GM12878 (cell line): ENCODE results near the gene TBC1D8. TPM values are rescaled to one million over a fixed set of nuclear protein-coding genes. Genes with fewer than 3 reads are reported as not detected.

Experiments
- ASH2L ChIP-seq: fragments of 300-600, 200-600 bp; sonication (generic); IDR thresholded peaks from 2 replicates; pipeline ENCODE4 v1.6.1; 2017; ENCODE audit warnings: low read depth, mild to moderate bottlenecking, borderline replicate concordance
- BHLHE40 ChIP-seq, 2 experiments: fragments of 450-650 bp in 1 of 2; IDR thresholded peaks; 2 replicates each; pipeline ENCODE4 v1.6.1; 2011 to 2017; ENCODE audit warnings: low read depth in 2 of 2, borderline replicate concordance in 1 of 2, improper control_type of control experiment in 1 of 2, low read length in 1 of 2, mild to moderate bottlenecking in 1 of 2
- CEBPB ChIP-seq, 2 experiments: fragments of 150-350 bp in 1 of 2; IDR thresholded peaks; 2 replicates each; pipeline ENCODE4 v1.6.1; 2012 to 2014; ENCODE audit warnings: low read depth in 2 of 2, low read length in 2 of 2, borderline replicate concordance in 1 of 2, inconsistent platforms in 1 of 2
- EGR1 ChIP-seq, 2 experiments: IDR thresholded peaks; 1 replicate in 1 of 2; 2 replicates in 1 of 2; pipeline ENCODE4 v1.6.1; 2011 to 2012; ENCODE audit warnings: low read depth in 2 of 2, low read length in 2 of 2, borderline replicate concordance in 1 of 2, mild to moderate bottlenecking in 1 of 2, moderate library complexity in 1 of 2
- GABPA ChIP-seq: IDR thresholded peaks from 2 replicates; pipeline ENCODE4 v1.6.1; 2014; ENCODE audit warnings: antibody characterized with exemption, low read depth, mild to moderate bottlenecking, inconsistent platforms
- HCFC1 ChIP-seq: fragments of 150-350 bp; IDR thresholded peaks from 2 replicates; pipeline ENCODE4 v1.6.1; 2014; ENCODE audit warnings: low read length
- JUND ChIP-seq: IDR thresholded peaks from 2 replicates; pipeline ENCODE4 v1.6.1; 2012; ENCODE audit warnings: low read depth, mild to moderate bottlenecking, low read length, improper control_type of control experiment, moderate library complexity
- KAT2A ChIP-seq: conservative IDR thresholded peaks from 2 replicates; pipeline ENCODE4 v1.6.1; 2011; ENCODE audit warnings: low read depth, low read length; ENCODE audit not compliant: control insufficient read depth
- KDM1A ChIP-seq: fragments of 200-600 bp; sonication (generic); IDR thresholded peaks from 2 replicates; pipeline ENCODE4 v1.6.1; 2016; ENCODE audit warnings: borderline replicate concordance
- POLR2AphosphoS2 ChIP-seq: IDR thresholded peaks from 2 replicates; pipeline ENCODE4 v1.6.1; 2011; ENCODE audit warnings: low read depth, mild to moderate bottlenecking, low read length, improper control_type of control experiment, moderate library complexity
- SIN3A ChIP-seq: IDR thresholded peaks from 2 replicates; pipeline ENCODE4 v1.6.1; 2012; ENCODE audit warnings: low read depth, low read length, improper control_type of control experiment
- SPI1 ChIP-seq: IDR thresholded peaks from 2 replicates; pipeline ENCODE4 v1.6.1; 2011; ENCODE audit warnings: low read depth, mild to moderate bottlenecking, low read length, moderate library complexity, borderline replicate concordance; ENCODE audit not compliant: insufficient read depth
- SUPT20H ChIP-seq: IDR thresholded peaks from 2 replicates; pipeline ENCODE4 v1.6.1; 2011; ENCODE audit warnings: low read depth, mild to moderate bottlenecking, low read length, moderate library complexity, borderline replicate concordance; ENCODE audit not compliant: control insufficient read depth
- SUZ12 ChIP-seq: fragments of 200-600 bp; sonication (generic); IDR thresholded peaks from one replicate; pipeline ENCODE4 v1.6.1; 2018; ENCODE audit warnings: antibody characterized with exemption, mild to moderate bottlenecking; ENCODE audit not compliant: unreplicated experiment
- TBL1XR1 ChIP-seq: IDR thresholded peaks from 2 replicates; pipeline ENCODE4 v1.6.1; 2012; ENCODE audit warnings: low read depth, low read length, improper control_type of control experiment
- ZNF384 ChIP-seq: IDR thresholded peaks from 2 replicates; pipeline ENCODE4 v1.6.1; 2012; ENCODE audit warnings: low read depth, mild to moderate bottlenecking, low read length, improper control_type of control experiment, borderline replicate concordance
- polyA plus RNA-seq, 11 experiments: library from polyadenylated mRNA; depleted of rRNA in 4 of 11; unstranded in 6 of 11; stranded (reverse) in 5 of 11; fragments of >200 nt; fragmentation: Nextera tagmentation in 4 of 11; fragmentation: Illumina TruSeq in 1 of 11; extraction: Ambion mirVana in 4 of 11; extraction: Trizol in 1 of 11; gene quantifications; 1 replicate in 1 of 11; 2 replicates in 10 of 11; pipeline versions ENCODE4 v1.2.1 to v1.2.3, GENCODE V29; 2011 to 2016; ENCODE audit warnings: inconsistent platforms in 2 of 11, missing spikeins in 2 of 11, low read depth in 1 of 11
- total RNA-seq, 4 experiments: library from RNA; depleted of rRNA in 3 of 4; stranded (reverse); fragments of >200 nt in 3 of 4; fragmentation: Illumina TruSeq in 1 of 4; extraction: Trizol in 1 of 4; gene quantifications; 2 replicates each; pipeline versions ENCODE4 v1.2.1 to v1.2.3, GENCODE V29; 2013 to 2021
- TF ChIP-seq, protein P1 (sequence below): fragments of 150-350 bp; IDR thresholded peaks from 2 replicates; pipeline ENCODE4 v1.6.1; 2014; ENCODE audit warnings: mild to moderate bottlenecking, low read depth, low read length
- TF ChIP-seq, protein P2 (sequence below): fragments of 450-650 bp; IDR thresholded peaks from 2 replicates; pipeline ENCODE4 v1.6.1; 2016; ENCODE audit warnings: mild to moderate bottlenecking
- TF ChIP-seq, protein P3 (sequence below): IDR thresholded peaks from 2 replicates; pipeline ENCODE4 v1.6.1; 2011; ENCODE audit warnings: borderline replicate concordance, low read depth, mild to moderate bottlenecking, moderate library complexity, low read length; ENCODE audit not compliant: insufficient read depth, poor library complexity, severe bottlenecking
- TF ChIP-seq, protein P4 (sequence below): IDR thresholded peaks from 2 replicates; pipeline ENCODE4 v1.6.1; 2012; ENCODE audit warnings: low read length, inconsistent platforms
- TF ChIP-seq, protein P5 (sequence below): IDR thresholded peaks from 2 replicates; pipeline ENCODE4 v1.6.1; 2012; ENCODE audit warnings: low read depth, low read length, improper control_type of control experiment

Gene TBC1D8
- total and polyA plus RNA-seq, 10 of the 15 experiments (the other 5 are each of a cell fraction or from before 2014, with no cell fraction given): 0.80 to 4.9 (median 4.4) TPM

DNA sequence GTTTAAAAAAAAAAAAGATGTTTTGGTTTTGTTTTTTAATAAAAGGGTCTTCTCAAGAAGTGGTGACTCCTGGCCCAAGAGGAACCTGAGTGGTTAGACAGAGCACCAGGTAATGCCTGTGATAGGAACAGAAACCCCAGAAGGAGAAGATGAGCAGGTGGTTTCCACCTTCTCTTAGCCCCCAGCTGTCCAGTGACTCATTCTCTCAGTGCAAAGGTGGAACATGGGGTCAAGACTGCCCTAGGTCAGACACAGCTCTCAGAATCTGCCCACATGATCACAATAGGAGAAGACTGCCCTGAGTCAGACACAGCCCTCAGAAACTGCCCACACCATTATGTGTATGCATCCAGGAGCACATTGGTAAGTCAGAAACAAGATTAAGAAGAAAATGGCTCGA is 61.8 kb downstream of the TBC1D8 start (continued):
- TF ChIP-seq, protein P1, sequence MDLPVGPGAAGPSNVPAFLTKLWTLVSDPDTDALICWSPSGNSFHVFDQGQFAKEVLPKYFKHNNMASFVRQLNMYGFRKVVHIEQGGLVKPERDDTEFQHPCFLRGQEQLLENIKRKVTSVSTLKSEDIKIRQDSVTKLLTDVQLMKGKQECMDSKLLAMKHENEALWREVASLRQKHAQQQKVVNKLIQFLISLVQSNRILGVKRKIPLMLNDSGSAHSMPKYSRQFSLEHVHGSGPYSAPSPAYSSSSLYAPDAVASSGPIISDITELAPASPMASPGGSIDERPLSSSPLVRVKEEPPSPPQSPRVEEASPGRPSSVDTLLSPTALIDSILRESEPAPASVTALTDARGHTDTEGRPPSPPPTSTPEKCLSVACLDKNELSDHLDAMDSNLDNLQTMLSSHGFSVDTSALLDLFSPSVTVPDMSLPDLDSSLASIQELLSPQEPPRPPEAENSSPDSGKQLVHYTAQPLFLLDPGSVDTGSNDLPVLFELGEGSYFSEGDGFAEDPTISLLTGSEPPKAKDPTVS: no peak
- TF ChIP-seq KDM1A: no peak
- no peak for TF ChIP-seq CEBPB (IDR thresholded peaks at IDR 0.05; ENCODE audit: borderline replicate concordance in 1 of 2, low read depth in 2 of 2, low read length in 2 of 2)
- TF ChIP-seq HCFC1: no peak
- TF ChIP-seq KAT2A: no peak
- no peak; the same call in 1 of the 2 replicates for TF ChIP-seq ZNF384
- no peak for TF ChIP-seq EGR1 (IDR thresholded peaks at IDR 0.05; ENCODE audit: borderline replicate concordance in 1 of 2, low read depth in 2 of 2, low read length in 2 of 2)
- TF ChIP-seq, protein P2, sequence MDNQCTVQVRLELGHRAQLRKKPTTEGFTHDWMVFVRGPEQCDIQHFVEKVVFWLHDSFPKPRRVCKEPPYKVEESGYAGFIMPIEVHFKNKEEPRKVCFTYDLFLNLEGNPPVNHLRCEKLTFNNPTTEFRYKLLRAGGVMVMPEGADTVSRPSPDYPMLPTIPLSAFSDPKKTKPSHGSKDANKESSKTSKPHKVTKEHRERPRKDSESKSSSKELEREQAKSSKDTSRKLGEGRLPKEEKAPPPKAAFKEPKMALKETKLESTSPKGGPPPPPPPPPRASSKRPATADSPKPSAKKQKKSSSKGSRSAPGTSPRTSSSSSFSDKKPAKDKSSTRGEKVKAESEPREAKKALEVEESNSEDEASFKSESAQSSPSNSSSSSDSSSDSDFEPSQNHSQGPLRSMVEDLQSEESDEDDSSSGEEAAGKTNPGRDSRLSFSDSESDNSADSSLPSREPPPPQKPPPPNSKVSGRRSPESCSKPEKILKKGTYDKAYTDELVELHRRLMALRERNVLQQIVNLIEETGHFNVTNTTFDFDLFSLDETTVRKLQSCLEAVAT: no peak
- no peak for TF ChIP-seq SUZ12
- TF ChIP-seq, protein P3, sequence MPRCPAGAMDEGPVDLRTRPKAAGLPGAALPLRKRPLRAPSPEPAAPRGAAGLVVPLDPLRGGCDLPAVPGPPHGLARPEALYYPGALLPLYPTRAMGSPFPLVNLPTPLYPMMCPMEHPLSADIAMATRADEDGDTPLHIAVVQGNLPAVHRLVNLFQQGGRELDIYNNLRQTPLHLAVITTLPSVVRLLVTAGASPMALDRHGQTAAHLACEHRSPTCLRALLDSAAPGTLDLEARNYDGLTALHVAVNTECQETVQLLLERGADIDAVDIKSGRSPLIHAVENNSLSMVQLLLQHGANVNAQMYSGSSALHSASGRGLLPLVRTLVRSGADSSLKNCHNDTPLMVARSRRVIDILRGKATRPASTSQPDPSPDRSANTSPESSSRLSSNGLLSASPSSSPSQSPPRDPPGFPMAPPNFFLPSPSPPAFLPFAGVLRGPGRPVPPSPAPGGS: no peak
- no peak for TF ChIP-seq SIN3A
- no peak for TF ChIP-seq ASH2L
- no peak for TF ChIP-seq JUND
- 0 out of 2 replicates have a peak, but pooled peaks have one; percentile 29 for TF ChIP-seq TBL1XR1
- TF ChIP-seq, protein P4, sequence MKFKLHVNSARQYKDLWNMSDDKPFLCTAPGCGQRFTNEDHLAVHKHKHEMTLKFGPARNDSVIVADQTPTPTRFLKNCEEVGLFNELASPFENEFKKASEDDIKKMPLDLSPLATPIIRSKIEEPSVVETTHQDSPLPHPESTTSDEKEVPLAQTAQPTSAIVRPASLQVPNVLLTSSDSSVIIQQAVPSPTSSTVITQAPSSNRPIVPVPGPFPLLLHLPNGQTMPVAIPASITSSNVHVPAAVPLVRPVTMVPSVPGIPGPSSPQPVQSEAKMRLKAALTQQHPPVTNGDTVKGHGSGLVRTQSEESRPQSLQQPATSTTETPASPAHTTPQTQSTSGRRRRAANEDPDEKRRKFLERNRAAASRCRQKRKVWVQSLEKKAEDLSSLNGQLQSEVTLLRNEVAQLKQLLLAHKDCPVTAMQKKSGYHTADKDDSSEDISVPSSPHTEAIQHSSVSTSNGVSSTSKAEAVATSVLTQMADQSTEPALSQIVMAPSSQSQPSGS: 0 out of 2 replicates have a peak, but pooled peaks have one; percentile 41
- peak; percentile 62; the same call in 1 of the 2 replicates for TF ChIP-seq SPI1
- no peak for TF ChIP-seq SUPT20H
- peak in 1 of 2 experiments; percentile 61; a peak in 1 of 4 replicates for TF ChIP-seq BHLHE40 (IDR thresholded peaks at IDR 0.05; ENCODE audit: borderline replicate concordance in 1 of 2, low read depth in 2 of 2, low read length in 1 of 2)
- TF ChIP-seq, protein P5, sequence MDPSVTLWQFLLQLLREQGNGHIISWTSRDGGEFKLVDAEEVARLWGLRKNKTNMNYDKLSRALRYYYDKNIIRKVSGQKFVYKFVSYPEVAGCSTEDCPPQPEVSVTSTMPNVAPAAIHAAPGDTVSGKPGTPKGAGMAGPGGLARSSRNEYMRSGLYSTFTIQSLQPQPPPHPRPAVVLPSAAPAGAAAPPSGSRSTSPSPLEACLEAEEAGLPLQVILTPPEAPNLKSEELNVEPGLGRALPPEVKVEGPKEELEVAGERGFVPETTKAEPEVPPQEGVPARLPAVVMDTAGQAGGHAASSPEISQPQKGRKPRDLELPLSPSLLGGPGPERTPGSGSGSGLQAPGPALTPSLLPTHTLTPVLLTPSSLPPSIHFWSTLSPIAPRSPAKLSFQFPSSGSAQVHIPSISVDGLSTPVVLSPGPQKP: no peak
- no peak for TF ChIP-seq POLR2AphosphoS2
- TF ChIP-seq GABPA: no peak
